HG03354 (cell line): Measurements from ENCODE around the gene NOXA1.
"Not testable (repeated sequence)": the region's sequence is repeated elsewhere in the genome, so short reads cannot be mapped to it uniquely, and the experiment has no call there.

Experiments used
- ATAC-seq: cut with Tn5 transposase; IDR thresholded peaks from one replicate; pipeline ENCODE4 v1.9.1; 2021; ENCODE audit warnings: mild to moderate bottlenecking; ENCODE audit not compliant: unreplicated experiment, poor library complexity, severe bottlenecking

Gene NOXA1

GRCh38 chr9:137460363-137461315, 37.4 kb downstream of the NOXA1 start:
- no peak for ATAC-seq

GRCh38 chr9:137461316-137461662, 38.1 kb downstream of the NOXA1 start:
- no peak for ATAC-seq

GRCh38 chr9:137461663-137462395, 38.6 kb downstream of the NOXA1 start:
- peak; percentile 71 for ATAC-seq

- ATAC-seq: no peak
Measured at GRCh38 chr9:137462396-137462985, 39.3 kb downstream of the NOXA1 start.

- ATAC-seq: no peak
Measured at GRCh38 chr9:137462986-137463930, 40.1 kb downstream of the NOXA1 start.

GRCh38 chr9:137463931-137464290, 40.7 kb downstream of the NOXA1 start:
- no peak for ATAC-seq

- ATAC-seq: no peak
Measured at GRCh38 chr9:137464291-137464999, 41.3 kb downstream of the NOXA1 start.

- ATAC-seq: no peak
Measured at GRCh38 chr9:137465000-137465719, 42.0 kb downstream of the NOXA1 start.

- ATAC-seq: no peak
Measured at GRCh38 chr9:137465720-137466388, 42.7 kb downstream of the NOXA1 start.

GRCh38 chr9:137466389-137467085, 43.3 kb downstream of the NOXA1 start:
- ATAC-seq: not testable (repeated sequence)

- ATAC-seq: no peak
Measured at GRCh38 chr9:137467161-137467581, 44.0 kb downstream of the NOXA1 start.

- no peak for ATAC-seq
Measured at GRCh38 chr9:137467896-137468295, 44.7 kb downstream of the NOXA1 start.

- ATAC-seq: no peak
Measured at GRCh38 chr9:137470785-137471184, 47.6 kb downstream of the NOXA1 start.

- ATAC-seq: no peak
Measured at GRCh38 chr9:137474271-137474670, 51.1 kb downstream of the NOXA1 start.

GRCh38 chr9:137475666-137476065, 52.5 kb downstream of the NOXA1 start:
- no peak for ATAC-seq

- ATAC-seq: no peak
Measured at GRCh38 chr9:137476856-137477255, 53.7 kb downstream of the NOXA1 start.
